DMS153 treated with DMSO at 0.1 percent for 48 hours (cell line): ENCODE data around the gene SDHAF1.
"Not testable (repeated sequence)": the region's sequence is repeated elsewhere in the genome, so short reads cannot be mapped to it uniquely, and the experiment has no call there.

Experiments used
- DNase-seq: peaks from one replicate; lab custom pipeline; 2025; ENCODE audit not compliant: unreplicated experiment; lab: John Stamatoyannopoulos, UW

The SDHAF1 gene

GRCh38 chr19:35995048-35995993, at the start of gene SDHAF1:
Gene SDHAF1 (plus strand): TSS chr19:35995188. CDS start chr19:35995275, 87 bp downstream.
- DNase-seq = peak; percentile 90

GRCh38 chr19:35946203-35946602, 48.8 kb upstream of the SDHAF1 start:
- no peak for DNase-seq

- no peak for DNase-seq
Measured at GRCh38 chr19:35949131-35949530, 45.9 kb upstream of the SDHAF1 start.

- DNase-seq = no peak
Measured at GRCh38 chr19:35955881-35956634, 38.9 kb upstream of the SDHAF1 start.

- DNase-seq = not testable (repeated sequence)
Measured at GRCh38 chr19:35957411-35957810, 37.6 kb upstream of the SDHAF1 start.

GRCh38 chr19:35958660-35959039, 36.3 kb upstream of the SDHAF1 start:
- DNase-seq = no peak

GRCh38 chr19:35959040-35959967, 35.7 kb upstream of the SDHAF1 start:
- DNase-seq = no peak

- DNase-seq = no peak
Measured at GRCh38 chr19:35959968-35960320, 35.0 kb upstream of the SDHAF1 start.

- no peak for DNase-seq
Measured at GRCh38 chr19:35960432-35960972, 34.5 kb upstream of the SDHAF1 start.

GRCh38 chr19:35963514-35963913, 31.5 kb upstream of the SDHAF1 start:
- DNase-seq = no peak

- no peak for DNase-seq
Measured at GRCh38 chr19:35966771-35967170, 28.2 kb upstream of the SDHAF1 start.

- DNase-seq = no peak
Measured at GRCh38 chr19:35973487-35973886, 21.5 kb upstream of the SDHAF1 start.

- no peak for DNase-seq
Measured at GRCh38 chr19:35975608-35976214, 19.3 kb upstream of the SDHAF1 start.

GRCh38 chr19:35977446-35978222, 17.4 kb upstream of the SDHAF1 start:
- no peak for DNase-seq

- no peak for DNase-seq
Measured at GRCh38 chr19:35978271-35978670, 16.7 kb upstream of the SDHAF1 start.

GRCh38 chr19:35978832-35979365, 16.1 kb upstream of the SDHAF1 start:
- no peak for DNase-seq

GRCh38 chr19:35980997-35981396, 14.0 kb upstream of the SDHAF1 start:
- not testable (repeated sequence) for DNase-seq

- no peak for DNase-seq
Measured at GRCh38 chr19:35983177-35983576, 11.8 kb upstream of the SDHAF1 start.

GRCh38 chr19:35986111-35986510, 8.9 kb upstream of the SDHAF1 start:
- DNase-seq = no peak
